GM10248 (cell line): Measurements from ENCODE around the gene GNG7.

Source experiments
- CTCF ChIA-PET: fragments of 300-600 bp; sonication (Branson Sonifier 250); formaldehyde crosslinking; extraction: SDS; loops from one replicate; lab custom pipeline; 2021; ENCODE audit warnings: antibody characterized with exemption; lab: Yijun Ruan, JAX
- POLR2A ChIA-PET: fragments of 350-650 bp; sonication (Branson Sonifier 250); formaldehyde crosslinking; extraction: SDS; loops from one replicate; lab custom pipeline; 2020; ENCODE audit warnings: antibody characterized with exemption; lab: Yijun Ruan, JAX
- DNase-seq: peaks from one replicate; pipeline ENCODE4 v3.0.0; 2012; ENCODE audit errors: extremely low spot score
- CTCF ChIP-seq: IDR thresholded peaks from 2 replicates; pipeline ENCODE4 v1.5.1; 2012; ENCODE audit warnings: mild to moderate bottlenecking, low read depth; ENCODE audit errors: extremely low read depth, missing control alignments, control extremely low read depth

GNG7 gene

DNA sequence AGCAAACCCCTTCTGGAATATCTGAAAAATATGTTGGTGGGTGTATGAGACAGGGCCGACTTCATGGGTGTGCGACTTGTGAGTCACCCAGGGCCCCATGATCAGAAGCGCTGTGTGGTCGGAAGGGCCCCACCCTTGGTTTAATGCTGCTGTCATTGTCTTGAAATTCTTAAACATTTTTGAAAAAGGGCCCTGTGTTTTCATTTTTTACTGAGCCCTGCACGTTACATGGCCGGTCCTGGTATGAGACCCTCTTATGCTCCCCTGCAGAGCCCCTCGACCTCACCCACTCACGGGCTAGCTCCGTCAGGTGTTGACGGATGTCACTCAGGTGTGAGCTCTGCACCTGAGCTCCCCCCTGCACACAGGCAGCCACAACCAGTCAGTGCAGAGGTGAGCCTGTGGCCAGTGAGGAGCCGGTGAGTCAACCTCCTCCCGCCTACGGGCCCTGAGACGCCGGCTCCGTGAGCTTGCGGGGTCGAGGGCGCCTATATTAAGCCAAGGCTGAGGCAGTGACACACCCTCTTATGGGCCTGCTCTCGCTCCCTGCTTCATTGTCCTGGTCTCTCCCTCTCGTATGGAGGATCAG is 198.9 kb downstream of the GNG7 start:
- ChIA-PET POLR2A (interaction anchor here (1.5 kb wide), 1 partner anchor 28 kb away, joined by 6 read pairs; the partner anchor contains the start of gene GADD45B), CTCF (interaction anchor here (1.2 to 2.5 kb wide), 3 partner anchors 9 to 133 kb away, joined by 4 to 7 read pairs (median 4); no protein-coding TSS in a partner anchor)
- TF ChIP-seq CTCF = no peak
- DNase-seq = no peak

- ChIA-PET CTCF (no interaction called here), POLR2A (no interaction called here)
- no peak for DNase-seq
- TF ChIP-seq CTCF = no peak
These were observed 201.6 kb downstream of the GNG7 start for GRCh38 chr19:2500841-2501261.

GRCh38 chr19:2500156-2500555 is 202.3 kb downstream of the GNG7 start:
- no peak for DNase-seq
- ChIA-PET CTCF (no interaction called here), POLR2A (no interaction called here)
- TF ChIP-seq CTCF = no peak

DNA sequence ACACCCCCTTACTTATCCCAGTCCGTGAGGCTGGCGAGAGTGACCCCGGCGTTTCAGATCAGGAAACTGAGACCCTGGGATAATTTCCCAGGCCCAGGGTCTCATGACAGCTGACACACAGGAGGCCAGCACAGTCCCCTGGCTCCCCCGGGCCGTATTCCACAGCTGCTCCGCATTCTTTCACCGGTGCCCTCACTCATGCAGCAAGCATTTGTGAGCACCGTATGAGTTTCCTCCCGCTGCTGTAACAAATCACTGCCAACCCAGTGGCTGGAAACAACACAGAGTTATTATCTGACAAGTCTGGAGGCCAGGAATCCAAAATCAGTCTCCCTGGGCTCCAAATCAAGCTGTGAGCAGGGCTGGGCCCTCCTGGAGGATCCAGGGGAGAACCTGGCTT is 205.3 kb downstream of the GNG7 start:
- no peak for DNase-seq
- POLR2A ChIA-PET = interaction anchor here (4.4 kb wide), 1 partner anchor 21 kb away, joined by 35 read pairs; the partner anchor contains the start of gene GADD45B
- CTCF ChIA-PET = interaction anchor here (2.1 to 2.8 kb wide), 2 partner anchors 17 to 114 kb away, joined by 5 to 8 read pairs; no protein-coding TSS in a partner anchor
- TF ChIP-seq CTCF = no peak

- POLR2A ChIA-PET = interaction anchor here (0.8 to 4.4 kb wide), 3 partner anchors 16 to 20 kb away, joined by 3 to 35 read pairs (median 3); partner anchors contain the start of gene GADD45B
These were observed 206.7 kb downstream of the GNG7 start for GRCh38 chr19:2495651-2496316.

More at GRCh38 chr19:2495651-2496316, 206.7 kb downstream of the GNG7 start:
- CTCF ChIA-PET = interaction anchor here (0.8 to 1.6 kb wide), 3 partner anchors 115 to 207 kb away, joined by 3 to 5 read pairs (median 3); no protein-coding TSS in a partner anchor
- no peak for DNase-seq
- TF ChIP-seq CTCF = no peak
